A673 (cell line): ENCODE results near the gene ACIN1.

Experiments used
- CTCF ChIP-seq: fragments of 300-800, 200-600 bp; sonication (generic); conservative IDR thresholded peaks from 2 replicates; pipeline ENCODE4 v1.5.1; 2017; ENCODE audit warnings: low read depth, mild to moderate bottlenecking, antibody characterized with exemption, low read length, moderate library complexity, mixed read lengths
- EZH2 ChIP-seq: fragments of 200-600 bp; sonication (generic); IDR thresholded peaks from 2 replicates; pipeline ENCODE4 v1.6.1; 2017; ENCODE audit warnings: borderline replicate concordance, low read depth, mild to moderate bottlenecking, mixed read lengths, antibody characterized with exemption, low read length; ENCODE audit not compliant: poor library complexity, severe bottlenecking

DNA sequence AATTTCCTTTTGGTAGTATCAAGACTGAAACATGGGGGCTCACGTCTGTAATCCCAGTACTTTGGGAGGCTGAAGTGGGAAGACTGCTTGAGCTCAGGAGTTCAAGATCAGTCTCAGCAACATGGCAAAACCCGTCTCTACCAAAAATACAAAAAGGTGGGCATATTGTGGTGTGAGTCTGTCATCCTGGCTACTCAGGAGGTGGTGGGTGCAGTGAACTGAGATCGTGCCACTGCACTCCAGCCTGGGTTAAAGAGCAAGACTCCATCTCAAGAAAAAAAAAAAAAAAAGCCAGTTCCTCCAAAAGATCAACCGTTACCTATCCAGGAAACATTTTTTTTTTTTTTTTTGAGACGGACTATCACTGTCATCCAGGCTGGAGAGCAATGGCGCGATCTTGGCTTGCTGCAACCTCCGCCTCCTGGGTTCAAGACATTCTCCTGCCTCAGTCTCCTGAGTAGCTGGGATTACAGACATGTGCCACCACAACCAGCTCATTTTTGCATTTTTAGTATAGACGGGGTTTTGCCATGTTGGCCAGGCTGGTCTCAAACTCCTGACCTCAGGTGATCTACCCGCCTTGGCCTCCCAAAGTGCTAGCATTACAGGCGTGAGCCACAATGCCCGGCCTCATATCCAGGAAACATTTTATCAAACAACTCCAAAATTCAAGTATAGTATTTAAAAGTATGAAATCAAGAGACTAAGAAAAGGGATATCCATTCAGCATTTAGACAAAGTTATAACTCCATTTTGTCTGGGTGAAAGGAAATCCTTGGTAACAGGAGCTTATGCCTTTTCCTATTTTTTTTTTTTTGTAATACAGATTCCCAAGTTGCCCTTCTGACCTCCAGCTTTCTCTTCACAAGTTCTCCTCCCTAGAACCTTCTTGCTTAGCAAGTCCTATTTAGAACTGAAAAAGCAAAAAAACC is 3.4 kb downstream of the ACIN1 start:
- TF ChIP-seq CTCF (no peak), EZH2 (no peak)
